Stimulated activated naive CD8-positive, alpha-beta T cell treated with anti-CD3 and anti-CD28 coated beads, Interleukin-15, Interleukin-2, amounts not matched to agents 100 ng/mL and 50 ng/mL, for 24 hours (primary cell): ENCODE measurements around the gene ASIC1.
A peak's percentile ranks its signal among the peaks of the same experiment; 100 is the strongest.
"Not testable (repeated sequence)": the region's sequence is repeated elsewhere in the genome, so short reads cannot be mapped to it uniquely, and the experiment has no call there.

ENCODE experiments used
- H3K27ac Mint-ChIP-seq: one replicate; pipeline ENCODE4 v1.8.0; 2021; ENCODE audit warnings: mild to moderate bottlenecking, mixed read lengths
- H3K27me3 Mint-ChIP-seq: one replicate; pipeline ENCODE4 v1.8.0; 2021; ENCODE audit warnings: mixed read lengths
- H3K36me3 Mint-ChIP-seq: one replicate; pipeline ENCODE4 v1.8.0; 2021; ENCODE audit warnings: low read depth, mixed read lengths
- H3K4me1 Mint-ChIP-seq: one replicate; pipeline ENCODE4 v1.8.0; 2021; ENCODE audit warnings: low read depth, mixed read lengths
- H3K4me3 Mint-ChIP-seq: one replicate; pipeline ENCODE4 v1.8.0; 2021; ENCODE audit warnings: mild to moderate bottlenecking, mixed read lengths
- H3K9me3 Mint-ChIP-seq: one replicate; pipeline ENCODE4 v1.8.0; 2021; ENCODE audit warnings: mixed read lengths

The ASIC1 gene

DNA sequence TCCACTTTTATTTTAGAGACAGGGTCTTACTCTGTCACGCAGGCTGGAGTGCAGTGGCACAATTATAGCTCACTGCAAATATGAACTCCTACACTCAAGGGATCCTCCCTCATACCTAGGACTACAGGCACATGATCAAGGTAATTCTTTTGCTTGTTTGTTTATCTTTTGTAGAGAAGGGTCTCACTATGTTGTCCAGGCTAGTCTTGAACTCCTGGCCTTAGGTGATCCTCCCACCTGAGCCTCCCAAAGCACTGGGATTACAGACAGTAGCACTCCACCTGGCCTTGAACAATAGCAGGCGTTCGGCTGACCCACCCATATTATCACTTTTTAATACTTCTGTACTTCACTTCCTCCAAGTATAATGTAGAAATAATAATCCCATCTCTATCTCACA lies 30.7 kb upstream of the ASIC1 start:
- H3K4me1 Mint-ChIP-seq, result peaks cover 30% of the 10 kb centered on the region
- no peak overlapping the region for H3K4me3 Mint-ChIP-seq
- H3K27me3 Mint-ChIP-seq, result peaks cover 3% of the 10 kb centered on the region
- H3K9me3 Mint-ChIP-seq, result peaks cover 4% of the 10 kb centered on the region
- H3K27ac Mint-ChIP-seq, result no peak overlapping the region
- H3K36me3 Mint-ChIP-seq, result peaks cover 27% of the 10 kb centered on the region

DNA sequence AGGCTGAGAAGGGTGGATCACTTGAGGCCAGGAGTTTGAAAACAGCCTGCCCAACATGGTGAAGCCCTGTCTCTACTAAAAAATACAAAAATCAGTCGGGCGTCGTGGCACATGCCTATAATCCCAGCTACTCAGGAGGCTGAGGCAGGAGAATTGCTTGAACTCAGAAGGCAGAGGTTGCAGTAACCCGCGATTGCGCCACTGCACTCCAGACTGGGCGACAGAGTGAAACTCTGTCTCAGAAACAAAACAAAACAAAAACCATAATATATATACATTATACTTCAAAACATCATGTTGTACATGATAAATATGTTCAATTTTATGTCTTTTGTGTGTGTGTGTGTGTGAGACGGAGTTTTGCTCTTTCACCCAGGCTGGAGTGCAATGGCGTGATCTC lies 26.9 kb upstream of the ASIC1 start:
- H3K4me3 Mint-ChIP-seq, H3K27ac Mint-ChIP-seq: not testable (repeated sequence)

DNA sequence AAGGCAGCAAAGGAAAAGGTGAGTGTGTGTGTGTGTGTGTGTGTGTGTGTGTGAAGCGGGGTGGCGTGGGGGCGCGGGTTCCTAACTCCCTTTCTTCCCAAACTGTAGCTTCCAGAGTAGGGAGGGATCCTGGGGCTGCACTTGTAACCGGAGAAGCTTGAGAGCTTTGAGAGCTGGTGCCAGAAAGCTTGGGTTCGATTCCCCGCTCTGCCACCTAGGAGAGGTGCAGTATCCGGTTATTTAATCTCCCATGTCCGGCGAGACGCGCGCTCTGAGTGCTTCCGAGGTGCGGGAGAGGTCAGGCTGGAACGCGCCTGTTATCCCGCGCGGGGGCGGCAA lies 24.9 kb upstream of the ASIC1 start:
- H3K27me3 Mint-ChIP-seq, result peaks cover 24% of the 10 kb centered on the region
- no peaks in the 10 kb centered on the region for H3K9me3 Mint-ChIP-seq
- no peak overlapping the region for H3K4me3 Mint-ChIP-seq
- H3K4me1 Mint-ChIP-seq, result no peaks in the 10 kb centered on the region
- H3K36me3 Mint-ChIP-seq, result no peaks in the 10 kb centered on the region
- no peak overlapping the region for H3K27ac Mint-ChIP-seq

More for the DNA sequence above, 26.9 kb upstream of the ASIC1 start:
- not testable (repeated sequence) for H3K36me3 Mint-ChIP-seq, H3K9me3 Mint-ChIP-seq, H3K4me1 Mint-ChIP-seq
- H3K27me3 Mint-ChIP-seq, result peaks cover 17% of the 10 kb centered on the region

DNA sequence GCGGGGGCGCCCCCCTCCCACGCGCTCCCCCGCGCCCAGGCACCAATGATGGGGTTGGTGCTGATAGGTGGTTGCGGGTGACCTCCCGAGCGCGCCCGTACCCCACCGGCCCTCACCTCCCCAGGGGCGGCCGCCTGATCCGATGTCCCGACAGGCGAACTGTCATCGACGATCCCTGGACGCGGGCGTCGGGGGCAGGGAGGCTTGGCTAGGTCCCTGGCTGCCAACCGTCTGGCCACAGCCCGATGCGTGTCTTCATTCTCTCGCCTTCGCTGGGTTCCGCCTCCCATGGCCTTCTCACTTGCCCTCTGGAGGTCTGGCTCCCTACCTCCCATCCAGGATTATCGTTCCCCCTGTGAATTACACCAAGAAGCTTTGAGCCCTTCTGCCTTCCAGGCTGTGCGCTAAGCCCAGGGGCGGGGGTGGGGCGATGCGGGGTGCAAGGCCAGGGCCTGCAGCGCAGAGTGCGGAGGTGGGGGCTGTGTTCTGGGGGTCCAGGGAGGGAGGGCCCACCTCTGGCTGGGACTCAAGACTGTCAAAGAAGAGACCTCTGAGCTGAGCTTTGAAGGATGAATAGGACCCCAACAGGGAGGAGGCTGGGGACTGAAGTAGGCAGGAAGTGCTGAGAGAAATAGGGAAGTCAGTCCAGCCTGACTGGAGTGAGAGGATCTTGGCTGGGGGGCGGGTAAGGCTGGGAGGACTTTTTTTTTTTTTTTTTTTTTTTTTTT lies 24.4 kb upstream of the ASIC1 start:
- no peaks in the 10 kb centered on the region for H3K9me3 Mint-ChIP-seq
- peak overlapping the region; percentile 32 for H3K4me3 Mint-ChIP-seq
- peaks cover 24% of the 10 kb centered on the region for H3K27me3 Mint-ChIP-seq
- H3K27ac Mint-ChIP-seq, result no peak overlapping the region
- H3K4me1 Mint-ChIP-seq, result no peaks in the 10 kb centered on the region
- H3K36me3 Mint-ChIP-seq, result no peaks in the 10 kb centered on the region

DNA sequence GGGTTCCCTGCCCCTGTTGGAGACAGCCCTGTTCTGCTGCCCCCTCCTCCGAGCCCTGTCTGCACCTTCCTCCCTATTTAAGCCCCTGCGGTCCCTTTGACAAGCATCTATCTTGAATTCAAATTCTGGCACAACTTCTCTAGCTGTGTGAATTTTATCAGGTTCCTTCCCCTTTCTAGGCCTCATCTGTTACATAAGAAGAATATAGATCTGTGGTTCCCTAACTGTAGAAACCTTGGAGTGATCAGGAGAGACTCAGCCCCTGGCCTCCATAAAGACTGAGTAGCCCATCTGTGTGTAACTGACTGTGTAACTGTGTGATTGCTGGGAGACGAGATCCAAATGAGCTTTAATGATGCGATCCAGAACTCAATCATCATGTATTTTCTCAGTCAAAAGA lies 19.1 kb upstream of the ASIC1 start:
- Mint-ChIP-seq H3K4me1 (peaks cover 5% of the 10 kb centered on the region), H3K36me3 (no peaks in the 10 kb centered on the region), H3K27me3 (peaks cover 14% of the 10 kb centered on the region), H3K9me3 (no peaks in the 10 kb centered on the region), H3K27ac (no peak overlapping the region), H3K4me3 (no peak overlapping the region)

DNA sequence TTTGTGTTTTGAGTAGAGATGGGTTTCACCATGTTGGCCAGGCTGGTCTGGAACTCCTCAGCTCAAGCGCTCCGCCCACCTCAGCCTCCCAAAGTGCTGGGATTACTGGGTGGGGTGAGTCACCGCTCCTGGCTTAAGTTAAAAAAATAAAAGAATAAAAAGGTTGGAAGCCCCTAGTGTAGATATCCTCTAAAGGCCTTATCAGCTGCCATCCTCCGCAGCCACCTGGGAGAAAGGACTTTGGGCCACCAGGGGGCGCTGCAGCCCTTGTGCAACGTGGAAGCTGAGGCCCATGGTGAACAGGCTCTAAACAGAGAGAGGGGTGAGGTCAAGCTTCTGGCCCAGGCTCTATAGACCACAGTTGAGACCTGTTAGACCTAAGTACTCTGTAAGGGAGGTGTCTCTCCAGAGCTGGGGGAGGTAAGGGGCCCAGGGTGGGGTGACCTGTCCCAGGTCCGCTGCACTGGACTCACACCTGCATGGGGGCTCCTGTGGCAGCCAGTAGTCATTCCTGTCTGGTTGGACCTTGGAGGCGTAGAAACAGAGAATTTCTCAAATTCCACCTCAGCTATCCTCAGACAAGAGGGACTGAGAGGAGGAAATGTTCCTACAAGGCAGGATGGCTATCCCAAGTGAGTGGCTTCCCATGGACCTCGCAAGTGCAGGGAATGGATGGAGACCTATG lies 18.1 kb upstream of the ASIC1 start:
- Mint-ChIP-seq H3K27me3 (peaks cover 13% of the 10 kb centered on the region), H3K4me1 (peaks cover 5% of the 10 kb centered on the region), H3K4me3 (no peak overlapping the region), H3K9me3 (no peaks in the 10 kb centered on the region), H3K27ac (no peak overlapping the region), H3K36me3 (no peaks in the 10 kb centered on the region)

DNA sequence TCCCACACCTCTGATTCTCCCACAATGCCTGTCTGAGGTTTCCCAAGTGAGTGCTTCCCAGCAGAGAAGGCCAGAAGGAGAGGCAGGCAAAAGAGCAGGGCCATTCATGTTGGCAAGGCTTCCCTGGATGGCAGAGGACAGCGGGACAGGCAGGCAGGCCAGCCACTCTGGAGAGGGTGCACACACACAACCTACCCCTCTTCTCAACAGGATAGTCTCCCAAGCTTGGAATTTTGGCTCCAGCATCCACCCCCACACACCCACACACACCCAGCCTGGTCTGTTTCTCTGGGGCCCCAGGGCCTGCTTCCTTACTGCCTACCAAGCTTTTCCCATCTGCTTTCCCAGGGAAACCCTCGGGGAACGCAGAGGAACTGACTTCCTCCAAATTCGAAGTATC lies 16.7 kb upstream of the ASIC1 start:
- peaks cover 5% of the 10 kb centered on the region for H3K4me1 Mint-ChIP-seq
- no peak overlapping the region for H3K27ac Mint-ChIP-seq
- no peaks in the 10 kb centered on the region for H3K9me3 Mint-ChIP-seq
- no peak overlapping the region for H3K4me3 Mint-ChIP-seq
- no peaks in the 10 kb centered on the region for H3K36me3 Mint-ChIP-seq
- peaks cover 9% of the 10 kb centered on the region for H3K27me3 Mint-ChIP-seq

DNA sequence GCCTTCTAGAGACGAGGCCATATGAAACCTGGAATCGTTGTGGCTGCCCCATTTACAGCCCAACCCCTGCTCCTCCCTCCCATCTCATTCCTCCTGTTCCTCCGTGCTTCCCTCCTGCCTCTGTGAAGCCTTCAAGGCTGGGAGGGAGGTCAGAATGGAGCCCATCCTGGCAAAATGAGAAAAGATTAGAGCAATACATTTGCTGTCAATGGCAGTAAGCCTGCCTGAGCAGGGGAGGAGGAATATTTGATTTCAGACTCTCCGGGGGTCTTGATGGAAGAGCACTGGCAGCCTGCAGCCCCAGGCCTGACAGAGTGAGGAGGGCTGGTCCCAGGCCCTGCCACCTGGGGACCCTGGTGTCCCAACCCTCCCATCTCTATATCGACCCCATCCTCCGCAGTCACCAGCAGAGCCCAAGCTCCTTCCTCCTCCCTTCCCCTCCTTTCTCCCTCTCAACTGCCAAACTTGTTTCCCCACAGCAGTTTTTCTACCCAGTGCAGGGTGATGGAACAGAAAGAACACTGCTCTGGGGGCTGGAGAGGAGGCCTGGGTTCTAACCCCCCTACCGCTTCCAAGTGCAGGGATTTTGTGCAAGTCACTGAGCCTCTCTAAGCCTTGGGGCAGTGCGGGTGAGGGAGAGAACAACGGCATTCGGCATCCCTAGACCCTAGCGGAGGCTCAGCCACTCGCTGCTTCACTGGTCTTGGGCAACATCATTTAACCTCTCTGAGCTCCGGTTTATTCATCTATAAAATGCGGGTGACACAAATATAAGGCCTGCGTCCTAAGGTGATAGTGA lies 16.1 kb upstream of the ASIC1 start:
- Mint-ChIP-seq H3K4me1 (peaks cover 5% of the 10 kb centered on the region), H3K36me3 (no peaks in the 10 kb centered on the region), H3K9me3 (no peaks in the 10 kb centered on the region), H3K4me3 (no peak overlapping the region), H3K27me3 (peaks cover 4% of the 10 kb centered on the region), H3K27ac (no peak overlapping the region)

DNA sequence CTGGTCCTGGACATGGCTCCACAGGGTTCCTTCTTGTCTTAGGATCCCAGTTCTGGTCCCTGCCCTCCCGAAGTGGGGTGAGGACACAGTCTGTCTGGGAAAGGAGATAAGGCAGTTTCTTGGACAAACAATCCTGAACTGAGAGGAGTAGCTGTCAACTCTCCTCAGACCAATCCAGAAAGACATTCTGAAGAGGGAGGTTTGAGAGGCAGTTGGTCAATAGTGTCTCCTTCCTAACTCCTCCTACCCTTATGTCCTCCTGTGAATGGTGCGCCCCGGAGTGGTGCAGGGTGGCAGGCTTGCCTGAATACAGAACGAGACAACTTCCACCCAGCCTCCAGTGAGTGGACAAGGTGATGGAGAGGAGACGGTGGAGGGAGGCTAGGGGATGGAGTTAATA lies 15.4 kb upstream of the ASIC1 start:
- Mint-ChIP-seq H3K4me3 (no peak overlapping the region), H3K27ac (no peak overlapping the region), H3K9me3 (no peaks in the 10 kb centered on the region), H3K27me3 (no peaks in the 10 kb centered on the region), H3K36me3 (no peaks in the 10 kb centered on the region), H3K4me1 (peaks cover 5% of the 10 kb centered on the region)

DNA sequence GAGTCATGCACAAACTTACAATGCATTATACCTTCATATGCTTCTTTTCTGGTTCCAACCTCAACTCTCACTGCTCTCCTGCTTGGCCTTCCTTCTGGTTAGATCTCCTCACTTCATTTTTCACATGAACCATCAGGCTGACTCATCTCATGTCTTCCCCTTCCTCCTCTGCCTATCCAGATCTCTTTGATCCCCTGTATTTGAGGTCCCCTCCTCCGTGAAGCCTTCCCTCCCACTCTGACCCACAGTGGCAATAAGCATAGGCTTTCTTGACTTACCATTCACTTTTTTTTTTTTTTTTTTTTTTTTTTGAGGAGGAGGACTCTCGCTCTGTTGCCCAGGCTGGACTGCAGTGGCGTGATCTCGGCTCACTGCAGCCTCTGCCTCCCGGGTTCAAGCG lies 14.7 kb upstream of the ASIC1 start:
- no peak overlapping the region for H3K4me3 Mint-ChIP-seq
- no peaks in the 10 kb centered on the region for H3K9me3 Mint-ChIP-seq
- no peaks in the 10 kb centered on the region for H3K36me3 Mint-ChIP-seq
- H3K27me3 Mint-ChIP-seq, result no peaks in the 10 kb centered on the region
- H3K4me1 Mint-ChIP-seq, result peaks cover 5% of the 10 kb centered on the region
- no peak overlapping the region for H3K27ac Mint-ChIP-seq

DNA sequence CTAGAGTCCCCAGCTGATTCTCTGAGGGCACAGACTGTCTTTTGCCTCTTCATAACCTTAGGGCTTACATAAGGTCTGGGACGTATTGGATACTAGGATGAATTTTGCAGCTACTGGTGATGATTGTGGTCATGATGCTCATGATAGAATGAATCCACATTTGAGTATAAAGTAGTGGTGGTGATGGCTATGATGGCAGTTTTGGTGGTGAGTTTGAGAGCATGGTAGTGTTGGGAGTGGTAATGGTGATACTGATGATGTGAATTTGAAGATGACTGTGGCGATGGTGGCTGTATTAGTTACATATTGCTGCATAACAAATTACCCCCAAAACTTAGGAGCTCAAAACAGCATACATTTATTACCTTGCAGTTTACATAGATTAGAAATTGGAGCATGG lies 14.1 kb upstream of the ASIC1 start:
- Mint-ChIP-seq H3K36me3 (no peaks in the 10 kb centered on the region), H3K4me1 (peaks cover 5% of the 10 kb centered on the region), H3K4me3 (no peak overlapping the region), H3K27ac (no peak overlapping the region), H3K9me3 (no peaks in the 10 kb centered on the region), H3K27me3 (no peaks in the 10 kb centered on the region)

DNA sequence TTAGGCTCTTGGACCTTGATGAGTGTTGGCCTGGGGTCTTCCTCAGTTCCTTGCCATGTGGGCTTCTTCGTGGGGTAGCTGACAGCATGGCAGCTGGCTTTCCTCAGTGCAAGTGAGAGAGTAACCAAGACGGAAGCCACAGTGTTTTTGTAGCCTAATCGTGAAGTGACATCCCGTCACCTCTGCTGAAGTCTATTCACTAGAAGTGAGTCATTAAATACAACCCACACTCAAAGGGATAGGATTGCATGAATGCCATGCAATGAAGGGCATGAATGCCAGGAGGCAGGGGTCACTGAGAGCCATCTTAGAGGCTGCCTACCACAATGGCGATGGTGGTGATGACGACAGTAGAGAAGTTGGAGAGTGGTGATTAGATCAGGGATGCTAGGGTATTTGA lies 13.5 kb upstream of the ASIC1 start:
- no peaks in the 10 kb centered on the region for H3K36me3 Mint-ChIP-seq
- H3K27ac Mint-ChIP-seq, result no peak overlapping the region
- no peaks in the 10 kb centered on the region for H3K9me3 Mint-ChIP-seq
- peaks cover 3% of the 10 kb centered on the region for H3K27me3 Mint-ChIP-seq
- no peak overlapping the region for H3K4me3 Mint-ChIP-seq
- peaks cover 5% of the 10 kb centered on the region for H3K4me1 Mint-ChIP-seq

DNA sequence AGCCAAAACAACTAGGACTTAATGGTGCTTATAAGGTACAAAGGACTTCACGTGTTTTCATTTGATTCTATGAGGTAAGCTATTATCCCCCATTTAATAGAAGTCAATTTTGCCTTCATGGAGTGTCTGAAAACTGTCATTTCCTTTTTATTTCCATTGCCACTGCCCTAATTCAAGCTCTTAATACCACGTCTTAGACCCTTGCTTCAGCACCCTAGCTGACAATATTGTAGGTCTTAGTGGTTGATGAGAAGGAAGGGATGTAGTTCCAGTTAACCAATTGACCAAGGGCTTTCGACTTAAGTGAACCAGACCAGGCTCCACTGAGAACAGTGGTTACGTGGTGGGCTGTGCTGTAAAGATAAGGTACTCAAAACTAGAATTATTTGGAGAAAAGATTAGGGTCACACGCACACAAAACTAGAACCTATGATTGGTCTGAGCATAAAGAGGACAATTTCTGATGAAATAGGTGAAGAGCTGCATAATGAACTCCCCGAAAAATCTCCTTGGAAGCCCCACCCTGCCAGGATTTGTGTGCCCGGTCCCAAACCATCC lies 9.6 kb upstream of the ASIC1 start:
- H3K4me1 Mint-ChIP-seq, result peaks cover under 1% of the 10 kb centered on the region
- H3K9me3 Mint-ChIP-seq, result no peaks in the 10 kb centered on the region
- no peak overlapping the region for H3K4me3 Mint-ChIP-seq
- H3K27me3 Mint-ChIP-seq, result peaks cover 31% of the 10 kb centered on the region
- H3K36me3 Mint-ChIP-seq, result no peaks in the 10 kb centered on the region
- no peak overlapping the region for H3K27ac Mint-ChIP-seq

DNA sequence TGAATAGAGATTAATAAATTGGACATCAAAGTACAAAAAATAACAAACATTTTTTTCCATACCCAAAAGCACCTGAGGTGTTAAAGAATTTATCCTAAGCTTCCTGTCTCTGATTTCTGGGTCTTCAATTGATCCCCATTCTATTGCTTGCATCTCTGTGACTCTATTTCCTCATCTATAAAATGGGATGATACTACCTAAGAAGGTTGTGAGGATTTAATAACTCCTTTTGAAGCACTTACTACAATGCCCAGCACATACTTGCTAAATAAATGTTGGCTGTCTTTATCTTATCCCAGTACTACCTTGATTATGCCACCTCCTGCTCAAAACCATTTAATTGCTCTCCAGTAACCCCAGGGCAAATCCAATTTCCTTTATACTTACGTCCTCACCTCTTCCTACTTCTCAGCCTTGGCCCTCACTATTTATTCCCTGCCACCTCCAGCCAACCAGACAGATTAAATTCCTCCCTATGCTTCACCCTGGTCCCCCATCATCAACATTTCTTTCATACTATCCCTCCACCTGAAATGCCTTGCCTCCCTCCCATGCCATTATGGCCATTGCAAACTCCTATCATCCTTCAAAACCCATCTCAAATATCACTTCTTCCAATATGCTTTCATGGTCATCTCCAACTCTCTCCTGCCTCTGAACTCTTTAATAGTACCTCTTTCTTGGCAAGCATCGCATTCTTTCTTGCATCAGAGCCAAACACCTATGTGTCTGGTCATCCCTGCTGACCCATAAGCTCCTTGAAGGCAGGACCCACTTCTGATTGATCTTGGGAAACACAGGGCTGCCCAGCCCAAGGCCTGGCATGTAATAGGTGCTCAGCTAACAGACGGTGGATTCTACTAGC lies 7.9 kb upstream of the ASIC1 start:
- no peak overlapping the region for H3K4me3 Mint-ChIP-seq
- H3K36me3 Mint-ChIP-seq, result no peaks in the 10 kb centered on the region
- H3K4me1 Mint-ChIP-seq, result no peaks in the 10 kb centered on the region
- no peaks in the 10 kb centered on the region for H3K9me3 Mint-ChIP-seq
- peaks cover 34% of the 10 kb centered on the region for H3K27me3 Mint-ChIP-seq
- no peak overlapping the region for H3K27ac Mint-ChIP-seq

DNA sequence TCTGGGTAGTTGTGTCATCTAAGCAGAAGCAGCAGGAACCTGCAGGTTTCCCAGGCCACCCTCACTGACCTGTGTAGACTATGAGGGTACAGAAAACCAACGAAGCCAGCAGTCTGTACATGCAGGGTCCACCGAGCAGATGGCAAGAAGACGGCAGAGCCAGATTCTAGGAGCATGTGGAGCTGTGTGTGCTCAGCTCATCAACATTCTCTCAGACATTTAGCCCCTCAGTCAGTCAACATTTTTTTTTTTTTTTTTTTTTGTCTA lies 7.3 kb upstream of the ASIC1 start:
- no peaks in the 10 kb centered on the region for H3K9me3 Mint-ChIP-seq
- no peaks in the 10 kb centered on the region for H3K36me3 Mint-ChIP-seq
- H3K27ac Mint-ChIP-seq, result no peak overlapping the region
- H3K4me1 Mint-ChIP-seq, result no peaks in the 10 kb centered on the region
- peaks cover 34% of the 10 kb centered on the region for H3K27me3 Mint-ChIP-seq
- H3K4me3 Mint-ChIP-seq, result no peak overlapping the region
